Kidney (tissue), 14 donors: ENCODE data around the gene SCAI. TPM values are rescaled to one million over a fixed set of nuclear protein-coding genes. Genes with fewer than 3 reads are reported as not detected.

Source experiments
- DNase-seq, 5 donors: peaks; one replicate each; pipeline ENCODE4 v3.0.0-alpha.2; 2013 to 2020
- FAIRE-seq: peaks from 2 replicates; lab custom pipeline; 2012; peaks lifted over from hg19 to GRCh38; lab: Jason Lieb, UNC
- H3K27ac ChIP-seq, 2 donors: one replicate each; pipeline ENCODE4 v1.7.0; 2013; ENCODE audit warnings: low read depth in 2 of 2, low read length in 2 of 2, inconsistent platforms in 1 of 2
- H3K27me3 ChIP-seq: one replicate; pipeline ENCODE4 v1.7.1; 2013; ENCODE audit warnings: low read length, inconsistent platforms; ENCODE audit not compliant: control insufficient read depth, insufficient read depth
- H3K36me3 ChIP-seq, 3 donors: one replicate each; pipeline versions ENCODE4 v1.7.0 to v1.7.1; 2013; ENCODE audit warnings: low read length in 3 of 3, control low read depth in 1 of 3, inconsistent platforms in 1 of 3; ENCODE audit not compliant: insufficient read depth in 3 of 3, control insufficient read depth in 2 of 3
- H3K4me1 ChIP-seq, 3 donors: one replicate each; pipeline versions ENCODE4 v1.7.0 to v1.7.1; 2013; ENCODE audit warnings: low read length in 3 of 3, inconsistent platforms in 1 of 3, low read depth in 1 of 3; ENCODE audit not compliant: control insufficient read depth in 2 of 3, insufficient read depth in 2 of 3
- H3K4me3 ChIP-seq, 3 donors: one replicate each; pipeline versions ENCODE4 v1.7.0 to v1.8.1; 2013; ENCODE audit warnings: low read length in 3 of 3, control low read depth in 1 of 3, inconsistent platforms in 1 of 3
- H3K9ac ChIP-seq, 3 donors: one replicate each; pipeline versions ENCODE4 v1.7.0 to v1.7.1; 2013; ENCODE audit warnings: low read length in 3 of 3, control low read depth in 1 of 3, inconsistent platforms in 1 of 3
- H3K9me3 ChIP-seq, 3 donors: one replicate each; pipeline versions ENCODE4 v1.7.0 to v1.7.1; 2013; ENCODE audit warnings: low read length in 3 of 3, control low read depth in 1 of 3, inconsistent platforms in 1 of 3; ENCODE audit not compliant: control insufficient read depth in 2 of 3, insufficient read depth in 1 of 3
- CTCF ChIP-seq: IDR thresholded peaks from 3 replicates; pipeline ENCODE4 v1.5.1; 2012; ENCODE audit warnings: mild to moderate bottlenecking, moderate library complexity, borderline replicate concordance; ENCODE audit not compliant: insufficient read depth; ENCODE audit errors: extremely low read depth
- intact Hi-C: fragments of 100-400 bp; cut with DNase I; formaldehyde crosslinking; loops from one replicate; pipeline ENCODE4 v1.11.1; 2022
- polyA plus RNA-seq: library from polyadenylated mRNA; stranded (reverse); fragments of 350-450 nt; fragmentation: Illumina TruSeq; extraction: RNeasy Lipid Tissue Mini Kit (QIAGEN cat#74804); gene quantifications from one replicate; pipeline ENCODE4 v1.2.3, GENCODE V29; 2014; ENCODE audit warnings: low read depth, low replicate concordance; ENCODE audit not compliant: insufficient read depth
- total RNA-seq: library from RNA; stranded (reverse); fragmentation: NEBNext Ultra II Directional; extraction: Animal tissue kit (Norgen Biotek cat#: 25700); gene quantifications from one replicate; pipeline ENCODE4 v1.2.1, GENCODE V29; 2021
- donor health status: control.
- donor health status: control.
- donor health status: control.
- donor health status: control.
- donor health status: control.
- donor health status: DM: yes; HTN: yes; CAD: no.
- donor health status: Normal renal cell carcinoma (clear cell type).

SCAI gene
- total and polyA plus RNA-seq, 2 donors from 2014 or later = 1.4 to 6.9 TPM

DNA sequence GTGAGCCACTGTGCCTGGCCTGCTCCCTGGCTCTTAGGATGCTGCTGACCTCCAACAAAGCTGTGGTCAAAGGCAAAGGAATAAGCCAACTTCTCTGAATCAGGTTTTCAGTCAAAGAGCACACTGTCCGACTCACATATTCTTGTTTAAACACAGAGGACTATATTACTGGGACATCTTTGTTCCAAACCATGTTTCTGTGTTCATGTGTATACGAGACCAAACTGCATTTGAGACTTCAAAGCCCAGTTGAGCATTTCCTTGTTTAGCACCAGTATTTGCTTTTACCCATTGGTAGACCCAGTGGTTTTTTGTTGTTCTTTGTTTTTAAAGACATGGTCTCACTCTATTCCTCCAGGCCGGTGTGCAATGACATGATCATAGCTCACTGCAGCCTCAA, 100.2 kb downstream of the SCAI start:
- intact Hi-C loops = no loop called here
- Histone ChIP-seq H3K36me3 (no peaks in the 10 kb centered on the region), H3K27me3 (no peaks in the 10 kb centered on the region), H3K27ac (no peak overlapping the region), H3K4me3 (no peak overlapping the region), H3K9ac (no peak overlapping the region), H3K9me3 (no peaks in the 10 kb centered on the region), H3K4me1 (no peaks in the 10 kb centered on the region)
- no peak for FAIRE-seq
- no peak for TF ChIP-seq CTCF
- DNase-seq = no peak

DNA sequence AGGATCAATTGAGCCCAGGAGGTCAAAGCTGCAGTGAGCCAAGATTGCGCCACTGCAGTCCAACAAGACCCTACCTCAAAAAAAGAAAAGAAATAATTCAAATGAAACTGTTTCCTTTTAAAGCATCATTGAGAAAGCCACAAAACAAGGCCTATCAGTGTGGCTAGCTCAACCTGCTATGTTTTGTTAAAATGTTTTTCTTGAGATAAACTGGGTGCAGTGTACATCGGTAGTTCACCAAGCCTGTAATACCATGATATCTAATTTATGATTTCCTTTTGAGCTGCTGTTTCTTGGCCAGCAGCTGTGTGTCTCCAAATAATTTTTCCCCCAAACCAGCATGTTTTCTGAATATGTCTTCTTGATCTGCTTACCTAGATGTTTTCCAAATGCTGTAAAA, 105.2 kb downstream of the SCAI start:
- DNase-seq (no peak), FAIRE-seq (no peak)
- no peaks in the 10 kb centered on the region for H3K36me3 ChIP-seq
- intact Hi-C loops = no loop called here
- no peak overlapping the region for H3K27ac ChIP-seq
- H3K4me3 ChIP-seq = no peak overlapping the region
- no peaks in the 10 kb centered on the region for H3K27me3 ChIP-seq
- H3K9ac ChIP-seq = no peak overlapping the region
- no peak for TF ChIP-seq CTCF
- no peaks in the 10 kb centered on the region for H3K9me3 ChIP-seq
- H3K4me1 ChIP-seq = no peaks in the 10 kb centered on the region

DNA sequence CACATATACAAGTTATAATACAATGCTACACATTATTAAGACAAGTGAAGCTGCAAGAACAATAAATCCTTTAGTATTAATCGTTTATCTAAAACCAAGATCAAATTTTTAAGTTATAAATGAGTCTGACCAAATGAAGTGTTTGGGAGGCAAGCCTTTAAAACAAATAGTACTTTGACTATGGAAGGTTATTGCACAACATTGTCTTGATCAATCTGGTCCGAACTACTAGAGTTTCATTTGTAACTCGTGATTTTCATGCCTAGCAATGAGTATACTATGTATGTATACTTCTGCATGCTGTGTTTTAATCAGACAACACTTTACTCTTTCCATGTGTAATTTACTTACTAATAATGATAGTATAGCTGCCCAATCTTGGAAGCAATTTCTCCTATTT, 115.3 kb downstream of the SCAI start:
- no peak for TF ChIP-seq CTCF
- Histone ChIP-seq H3K36me3 (no peaks in the 10 kb centered on the region), H3K27ac (no peak overlapping the region), H3K27me3 (no peaks in the 10 kb centered on the region), H3K4me1 (no peaks in the 10 kb centered on the region), H3K9ac (no peak overlapping the region), H3K4me3 (no peak overlapping the region), H3K9me3 (no peaks in the 10 kb centered on the region)
- DNase-seq = no peak
- no peak for FAIRE-seq
- intact Hi-C loops = no loop called here

GRCh38 chr9:125024917-125025316, 118.4 kb downstream of the SCAI start:
- no peaks in the 10 kb centered on the region for H3K27me3 ChIP-seq
- DNase-seq = no peak
- no peak overlapping the region for H3K4me3 ChIP-seq
- no peak for TF ChIP-seq CTCF
- H3K36me3 ChIP-seq = peaks cover 0 to 2% (median 0%) of the 10 kb centered on the region in 3 donors
- H3K9me3 ChIP-seq = no peaks in the 10 kb centered on the region
- intact Hi-C loops = no loop called here
- H3K9ac ChIP-seq = no peak overlapping the region
- no peaks in the 10 kb centered on the region for H3K4me1 ChIP-seq
- H3K27ac ChIP-seq = no peak overlapping the region
- no peak for FAIRE-seq
